ENCODE measurements around the gene PPARD.

The PPARD gene

GRCh38 chr6:35412102-35412501 is 69.7 kb downstream of the PPARD start:
- TF ChIP-seq POLR2AphosphoS5 (IDR thresholded peaks at IDR 0.05; ENCODE audit: low read depth, low read length) (no peak), FOXP2 (optimal IDR thresholded peaks at IDR 0.05; ENCODE audit: borderline replicate concordance, extremely low read depth, extremely low read length, insufficient read depth) (no peak), SIN3A (IDR thresholded peaks at IDR 0.05; ENCODE audit: borderline replicate concordance, insufficient read depth, low read length) (no peak), TAF1 (IDR thresholded peaks at IDR 0.05; ENCODE audit: borderline replicate concordance, insufficient read depth, low read length) (no peak), REST (IDR thresholded peaks at IDR 0.05; ENCODE audit: insufficient read depth in 1 of 2, low read depth in 2 of 2, low read length in 2 of 2) (no peak)

DNA sequence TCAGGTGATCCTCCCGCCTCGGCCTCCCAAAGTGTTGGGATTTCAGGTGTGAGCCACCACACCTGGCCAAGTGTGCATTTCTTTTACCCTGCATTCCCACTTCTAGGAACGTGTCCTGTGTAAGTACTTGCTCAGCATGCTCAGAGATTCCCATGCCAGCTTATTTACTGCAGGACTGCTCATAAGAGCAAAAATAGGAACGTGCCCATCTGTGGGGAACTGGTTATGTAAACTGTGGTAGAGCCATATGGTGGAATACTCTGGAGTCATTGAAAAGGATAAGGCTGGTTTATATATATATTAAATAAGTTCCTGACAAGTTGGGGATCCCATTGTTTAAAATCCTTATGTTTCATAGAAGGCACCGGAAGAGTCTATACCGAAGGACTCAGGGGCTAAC is 71.6 kb downstream of the PPARD start:
- TF ChIP-seq TAF1 (IDR thresholded peaks at IDR 0.05; ENCODE audit: borderline replicate concordance, insufficient read depth, low read length) (no peak), SIN3A (IDR thresholded peaks at IDR 0.05; ENCODE audit: borderline replicate concordance, insufficient read depth, low read length) (no peak), POLR2AphosphoS5 (IDR thresholded peaks at IDR 0.05; ENCODE audit: low read depth, low read length) (no peak), REST (IDR thresholded peaks at IDR 0.05; ENCODE audit: insufficient read depth in 1 of 2, low read depth in 2 of 2, low read length in 2 of 2) (no peak), FOXP2 (optimal IDR thresholded peaks at IDR 0.05; ENCODE audit: borderline replicate concordance, extremely low read depth, extremely low read length, insufficient read depth) (no peak)

- no peak for TF ChIP-seq TAF1 (IDR thresholded peaks at IDR 0.05; ENCODE audit: borderline replicate concordance, insufficient read depth, low read length)
- no peak for TF ChIP-seq FOXP2 (optimal IDR thresholded peaks at IDR 0.05; ENCODE audit: borderline replicate concordance, extremely low read depth, extremely low read length, insufficient read depth)
- TF ChIP-seq REST (IDR thresholded peaks at IDR 0.05; ENCODE audit: insufficient read depth in 1 of 2, low read depth in 2 of 2, low read length in 2 of 2) = no peak
- TF ChIP-seq SIN3A (IDR thresholded peaks at IDR 0.05; ENCODE audit: borderline replicate concordance, insufficient read depth, low read length) = no peak
- TF ChIP-seq POLR2AphosphoS5 (IDR thresholded peaks at IDR 0.05; ENCODE audit: low read depth, low read length) = no peak
Observed at GRCh38 chr6:35415065-35415891, 72.9 kb downstream of the PPARD start.

- TF ChIP-seq FOXP2 (optimal IDR thresholded peaks at IDR 0.05; ENCODE audit: borderline replicate concordance, extremely low read depth, extremely low read length, insufficient read depth) (no peak), REST (IDR thresholded peaks at IDR 0.05; ENCODE audit: insufficient read depth in 1 of 2, low read depth in 2 of 2, low read length in 2 of 2) (no peak), TAF1 (IDR thresholded peaks at IDR 0.05; ENCODE audit: borderline replicate concordance, insufficient read depth, low read length) (no peak), SIN3A (IDR thresholded peaks at IDR 0.05; ENCODE audit: borderline replicate concordance, insufficient read depth, low read length) (no peak), POLR2AphosphoS5 (IDR thresholded peaks at IDR 0.05; ENCODE audit: low read depth, low read length) (no peak)
Observed at GRCh38 chr6:35417979-35418661, 75.8 kb downstream of the PPARD start.

Data from PFSK-1 (cell line).